Activated T-cell treated with anti-CD3 and anti-CD28 coated beads, Interleukin-2, amount 50 U/mL, for 72 hours (primary cell): ENCODE results near the gene ACSF3. TPM values are rescaled to one million over a fixed set of nuclear protein-coding genes. Genes with fewer than 3 reads are reported as not detected.
"Not testable (repeated sequence)": the region's sequence is repeated elsewhere in the genome, so short reads cannot be mapped to it uniquely, and the experiment has no call there.

Experiments
- ATAC-seq, 2 donors: fragments of 150-1000 bp; cut with Tn5 transposase; replicated peaks in 1 of 2; 2 replicates each; pipeline ENCODE4 v1.10.0; 2021; ENCODE audit warnings: moderate library complexity in 2 of 2, mild to moderate bottlenecking in 1 of 2
- DNase-seq, 2 donors: peaks; one replicate each; pipeline ENCODE4 v3.0.0; 2021 to 2022; ENCODE audit warnings: mixed read lengths in 1 of 2
- H3K27ac Mint-ChIP-seq: one replicate; pipeline ENCODE4 v1.8.0; 2022; ENCODE audit warnings: mild to moderate bottlenecking, moderate library complexity, mixed read lengths
- H3K27me3 Mint-ChIP-seq: one replicate; pipeline ENCODE4 v1.8.0; 2022; ENCODE audit warnings: low read depth, mixed read lengths
- H3K36me3 Mint-ChIP-seq, 2 donors: one replicate each; pipeline ENCODE4 v1.8.0; 2022; ENCODE audit warnings: mixed read lengths in 2 of 2, mild to moderate bottlenecking in 1 of 2; ENCODE audit not compliant: insufficient read depth in 2 of 2
- H3K4me1 Mint-ChIP-seq: one replicate; pipeline ENCODE4 v1.8.0; 2022; ENCODE audit warnings: low read depth, mixed read lengths
- H3K4me3 Mint-ChIP-seq, 2 donors: one replicate each; pipeline ENCODE4 v1.8.0; 2022; ENCODE audit warnings: mild to moderate bottlenecking in 2 of 2, mixed read lengths in 2 of 2, moderate library complexity in 2 of 2
- H3K9me3 Mint-ChIP-seq, 2 donors: one replicate each; pipeline ENCODE4 v1.8.0; 2022; ENCODE audit warnings: mixed read lengths in 2 of 2
- total RNA-seq, 2 donors: library from RNA; stranded (reverse); gene quantifications; one replicate each; pipeline ENCODE4 v1.2.3, GENCODE V29; 2022

The ACSF3 gene
- total RNA-seq, 2 donors from 2014 or later = 50.6 to 66.7 TPM

DNA sequence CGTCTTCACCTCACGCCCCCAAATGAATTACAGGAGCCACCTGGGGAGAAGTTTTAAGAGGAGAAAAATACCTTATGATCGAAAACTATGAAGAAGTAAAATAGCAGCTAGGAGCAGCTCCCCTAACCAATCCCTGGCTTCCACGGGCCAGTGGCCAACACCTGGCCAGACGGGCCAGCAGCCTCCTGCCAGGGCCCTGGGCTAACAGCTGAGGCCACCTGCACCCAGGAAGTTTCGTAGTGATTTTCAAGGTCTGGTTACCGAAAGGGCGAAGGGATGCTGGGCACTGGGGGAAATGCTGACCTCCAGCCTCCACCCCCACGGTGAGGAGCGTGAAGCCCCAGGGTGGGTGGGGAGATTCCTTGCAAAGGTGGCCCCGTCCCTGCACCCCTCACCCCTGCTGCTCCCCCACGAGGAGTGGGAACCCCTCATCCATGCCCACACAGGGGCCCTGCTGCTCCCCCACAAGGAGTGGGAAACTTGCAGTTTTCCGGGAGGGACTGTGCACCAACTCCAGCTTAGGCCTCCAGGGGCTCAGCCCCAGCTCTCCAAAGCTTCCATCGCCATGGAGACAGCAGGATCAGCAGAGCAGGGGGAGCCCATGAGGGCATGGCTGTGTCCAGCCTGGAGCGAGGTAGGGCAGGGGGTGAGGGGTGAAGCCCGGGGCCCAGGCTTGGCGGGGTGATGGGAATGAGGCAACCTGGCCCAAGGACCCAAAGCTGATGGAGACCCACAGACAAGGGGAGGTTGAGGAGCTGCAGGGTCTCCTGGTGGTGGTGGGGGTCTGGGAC, 31.9 kb upstream of the ACSF3 start:
- Mint-ChIP-seq H3K4me1 (peaks cover 8% of the 10 kb centered on the region), H3K36me3 (no peaks in the 10 kb centered on the region), H3K9me3 (no peaks in the 10 kb centered on the region)

DNA sequence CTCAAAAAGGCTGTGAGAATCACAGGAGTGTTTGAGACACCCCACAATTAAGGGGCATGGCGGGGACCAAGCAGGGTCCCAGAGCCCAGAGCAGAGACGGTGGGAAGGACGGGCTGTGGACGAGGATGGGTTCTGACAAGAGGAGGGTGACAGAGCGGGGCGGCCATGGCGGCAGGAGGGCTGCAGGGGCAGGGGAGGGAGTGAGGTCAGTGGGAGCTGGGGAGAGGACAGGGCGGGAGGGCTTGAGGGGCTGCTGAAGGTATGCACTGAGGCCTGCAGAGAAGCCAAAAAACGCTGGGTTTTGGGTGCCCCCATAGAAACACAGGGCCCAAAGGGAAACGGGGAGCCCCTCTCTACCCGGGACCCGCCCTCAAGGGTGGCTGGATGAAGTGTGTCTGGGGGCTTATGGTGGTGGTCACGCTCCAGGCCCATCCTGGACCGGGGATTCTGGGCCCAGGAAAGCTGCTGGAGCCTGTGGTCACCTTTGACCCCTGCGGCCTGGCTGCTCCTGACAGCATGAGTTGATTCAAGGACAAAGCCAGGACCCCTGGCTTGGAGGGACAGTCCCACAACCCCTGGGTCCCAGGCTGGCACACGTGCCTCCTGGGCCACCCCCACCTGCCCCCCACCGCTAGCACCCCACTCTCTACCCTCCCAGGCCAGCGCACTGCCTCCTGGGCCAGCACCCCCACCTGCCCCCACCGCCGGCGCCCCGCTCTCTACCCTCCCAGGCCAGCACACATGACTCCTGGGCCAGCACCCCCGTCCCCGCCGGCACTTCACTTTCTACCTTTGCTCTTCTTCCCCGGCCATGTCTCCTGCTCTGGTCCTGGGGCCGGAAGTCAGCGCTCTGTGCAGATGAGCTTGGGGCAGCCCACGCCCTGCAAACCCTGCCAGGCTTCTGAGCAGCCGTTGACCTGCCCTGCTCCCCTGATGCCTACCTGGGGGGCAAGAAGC, 31.0 kb upstream of the ACSF3 start:
- DNase-seq = no peak
- Mint-ChIP-seq H3K27me3 (no peaks in the 10 kb centered on the region), H3K4me3 (no peak overlapping the region), H3K27ac (no peak overlapping the region), H3K4me1 (peaks cover 8% of the 10 kb centered on the region), H3K36me3 (no peaks in the 10 kb centered on the region), H3K9me3 (no peaks in the 10 kb centered on the region)
- ATAC-seq = no peak

More for the DNA sequence above, 31.9 kb upstream of the ACSF3 start:
- ATAC-seq (no peak), DNase-seq (no peak)
- Mint-ChIP-seq H3K27ac (no peak overlapping the region), H3K4me3 (no peak overlapping the region), H3K27me3 (no peaks in the 10 kb centered on the region)

DNA sequence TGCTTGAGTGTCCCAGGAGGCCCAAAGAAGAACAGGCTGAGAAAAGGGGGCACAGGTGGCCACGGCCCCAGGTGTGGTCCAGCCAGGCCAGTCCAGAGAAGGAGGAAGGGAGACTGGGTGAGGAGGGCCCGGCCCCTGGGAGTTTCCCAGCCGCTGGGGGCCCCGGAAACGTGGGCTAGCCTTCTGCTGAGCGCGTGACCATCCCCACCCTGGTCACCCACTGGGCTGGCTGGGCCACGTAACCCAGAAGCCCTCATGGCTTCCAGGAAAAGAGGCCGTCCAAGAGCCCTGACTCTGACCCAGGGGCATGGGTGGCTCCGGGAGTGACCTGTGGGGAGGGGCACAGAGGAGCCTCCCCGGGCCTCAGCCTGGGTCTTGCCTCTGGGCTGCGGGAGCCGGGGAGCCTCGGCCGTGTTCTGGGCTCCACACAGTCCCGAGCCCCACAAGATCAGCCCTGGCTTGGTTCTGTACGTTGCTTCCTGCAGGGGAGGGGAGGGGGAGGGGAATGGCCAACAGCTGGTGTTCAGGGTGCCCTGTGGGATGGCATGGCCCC, 29.8 kb upstream of the ACSF3 start:
- ATAC-seq = no peak
- Mint-ChIP-seq H3K36me3 (no peaks in the 10 kb centered on the region), H3K27ac (no peak overlapping the region), H3K9me3 (no peaks in the 10 kb centered on the region), H3K4me3 (no peak overlapping the region), H3K27me3 (no peaks in the 10 kb centered on the region), H3K4me1 (peaks cover 8% of the 10 kb centered on the region)
- DNase-seq = no peak

DNA sequence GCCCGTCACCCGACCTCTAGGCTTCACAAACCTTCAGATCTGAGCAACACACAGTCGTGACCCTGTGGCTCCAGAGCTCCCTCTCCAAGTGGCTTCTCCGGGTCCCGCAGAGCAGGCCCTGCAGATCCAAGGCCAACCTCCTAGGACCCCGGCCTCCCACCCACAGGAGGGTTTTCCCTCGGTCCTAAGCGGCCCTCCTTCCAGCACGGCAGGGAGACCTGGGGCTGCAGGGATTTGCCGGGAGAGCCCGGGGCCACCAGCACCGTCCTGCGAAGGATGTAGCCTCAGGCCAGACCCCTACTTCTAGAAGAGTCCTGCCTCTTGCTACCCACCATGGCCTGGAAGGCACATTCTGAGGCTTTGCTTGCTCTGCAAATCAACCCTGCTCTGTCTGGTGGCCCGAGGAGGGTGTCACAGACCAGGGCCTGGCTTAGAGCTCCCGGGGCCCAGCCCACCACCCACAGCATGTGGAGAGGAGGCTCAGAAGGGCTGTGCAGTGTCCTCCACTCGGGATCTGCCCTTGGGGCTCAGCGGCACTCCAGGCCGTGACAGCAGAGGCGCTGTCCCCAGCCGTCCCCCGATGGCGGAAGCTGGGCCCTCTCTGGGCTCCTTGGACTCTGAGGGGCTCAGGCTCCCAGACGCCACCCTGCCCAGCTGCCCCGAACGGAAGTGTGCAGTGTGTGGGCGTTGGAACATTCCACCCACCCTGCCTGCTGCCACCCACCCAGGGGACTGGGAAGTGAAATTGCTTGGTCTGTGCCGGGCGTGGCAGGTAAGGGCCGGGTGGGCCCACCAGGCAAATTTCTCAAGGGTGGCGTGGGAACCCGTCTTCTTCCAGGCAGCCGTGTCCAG, 28.8 kb upstream of the ACSF3 start:
- Mint-ChIP-seq H3K4me1 (peaks cover 7% of the 10 kb centered on the region), H3K27ac (no peak overlapping the region), H3K9me3 (no peaks in the 10 kb centered on the region), H3K36me3 (no peaks in the 10 kb centered on the region), H3K4me3 (no peak overlapping the region), H3K27me3 (no peaks in the 10 kb centered on the region)
- ATAC-seq (no peak), DNase-seq (no peak)

DNA sequence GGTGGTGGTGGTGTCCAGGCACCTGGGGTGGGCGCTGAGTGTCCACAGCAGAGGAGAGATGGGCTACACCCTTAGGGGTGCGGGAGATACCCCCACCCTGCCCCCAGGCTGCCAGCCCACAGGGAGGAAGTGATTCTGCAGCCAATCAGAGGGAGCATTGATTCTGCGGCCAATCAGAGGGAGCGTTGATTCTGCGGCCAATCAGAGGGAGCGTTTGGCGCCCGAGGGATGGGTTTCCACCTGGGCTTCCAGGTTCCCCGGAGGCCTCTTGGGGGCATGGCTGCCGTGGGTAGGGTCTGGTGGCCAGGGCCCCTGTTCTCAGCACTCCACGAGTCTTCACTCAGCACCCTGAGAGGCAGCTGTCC, 28.2 kb upstream of the ACSF3 start:
- no peak overlapping the region for H3K4me3 Mint-ChIP-seq
- peaks cover under 1% of the 10 kb centered on the region for H3K4me1 Mint-ChIP-seq

DNA sequence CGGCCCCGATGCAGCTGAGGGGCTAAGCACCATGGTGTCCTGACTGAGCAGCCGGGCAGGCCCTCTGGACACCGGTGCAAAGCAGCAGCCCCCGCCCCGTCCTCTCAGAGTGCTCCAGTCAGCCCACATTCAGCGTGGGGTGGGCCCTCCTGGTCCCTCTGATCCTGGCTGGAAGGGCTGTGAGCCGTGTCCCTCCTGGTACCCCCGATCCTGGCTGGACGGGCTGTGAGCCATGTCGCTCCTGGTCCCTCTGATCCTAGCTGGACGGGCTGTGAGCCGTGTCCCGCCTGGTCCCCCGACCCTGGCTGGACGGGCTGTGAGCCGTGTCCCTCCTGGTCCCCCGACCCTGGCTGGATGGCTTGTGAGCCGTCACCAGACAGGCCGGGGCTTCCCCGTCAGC, 26.9 kb upstream of the ACSF3 start:
- Mint-ChIP-seq H3K4me3 (no peak overlapping the region), H3K36me3 (no peaks in the 10 kb centered on the region), H3K4me1 (no peaks in the 10 kb centered on the region), H3K27me3 (no peaks in the 10 kb centered on the region), H3K9me3 (no peaks in the 10 kb centered on the region), H3K27ac (no peak overlapping the region)
- no peak for ATAC-seq
- no peak for DNase-seq

More for the DNA sequence above, 28.2 kb upstream of the ACSF3 start:
- Mint-ChIP-seq H3K36me3 (no peaks in the 10 kb centered on the region), H3K9me3 (no peaks in the 10 kb centered on the region), H3K27me3 (no peaks in the 10 kb centered on the region), H3K27ac (no peak overlapping the region)
- no peak for ATAC-seq
- no peak for DNase-seq

DNA sequence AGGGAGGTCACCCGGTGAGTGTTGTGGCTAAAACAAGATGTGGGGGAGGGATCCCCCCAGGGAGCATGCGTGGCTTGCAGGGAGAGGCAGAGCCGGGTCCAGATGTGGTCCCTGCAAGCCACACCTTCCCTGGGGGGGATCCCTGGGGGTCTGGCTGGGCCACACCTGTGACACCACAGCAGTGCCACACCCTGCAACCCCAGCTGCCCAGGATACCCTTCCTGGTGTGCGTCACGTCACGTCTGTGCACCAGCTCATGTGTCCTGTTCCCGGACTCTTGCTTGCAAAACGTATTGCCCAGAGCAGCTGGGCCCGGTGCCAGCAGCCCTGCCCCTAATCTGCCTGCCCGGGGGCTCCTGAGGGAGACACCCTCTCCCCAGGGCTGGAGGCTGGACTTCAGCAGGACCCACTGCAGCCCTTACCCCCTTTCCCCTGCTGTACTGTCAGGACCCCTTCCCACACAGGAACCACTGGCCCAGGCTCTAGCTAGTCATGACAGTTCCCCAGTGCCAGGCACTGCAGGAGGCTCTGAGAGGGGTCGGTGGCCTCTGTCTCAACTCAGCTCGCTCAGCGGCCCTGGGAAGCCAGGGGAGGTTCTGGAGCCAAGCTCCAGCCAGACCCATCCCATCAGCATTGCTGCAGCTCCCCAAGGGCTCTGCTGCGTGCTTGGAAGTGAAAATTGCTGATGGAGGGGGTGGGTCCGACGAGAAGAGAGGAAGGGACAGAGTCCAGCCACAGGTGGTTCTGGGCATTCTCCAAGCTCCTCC, 25.8 kb upstream of the ACSF3 start:
- ATAC-seq = no peak

DNA sequence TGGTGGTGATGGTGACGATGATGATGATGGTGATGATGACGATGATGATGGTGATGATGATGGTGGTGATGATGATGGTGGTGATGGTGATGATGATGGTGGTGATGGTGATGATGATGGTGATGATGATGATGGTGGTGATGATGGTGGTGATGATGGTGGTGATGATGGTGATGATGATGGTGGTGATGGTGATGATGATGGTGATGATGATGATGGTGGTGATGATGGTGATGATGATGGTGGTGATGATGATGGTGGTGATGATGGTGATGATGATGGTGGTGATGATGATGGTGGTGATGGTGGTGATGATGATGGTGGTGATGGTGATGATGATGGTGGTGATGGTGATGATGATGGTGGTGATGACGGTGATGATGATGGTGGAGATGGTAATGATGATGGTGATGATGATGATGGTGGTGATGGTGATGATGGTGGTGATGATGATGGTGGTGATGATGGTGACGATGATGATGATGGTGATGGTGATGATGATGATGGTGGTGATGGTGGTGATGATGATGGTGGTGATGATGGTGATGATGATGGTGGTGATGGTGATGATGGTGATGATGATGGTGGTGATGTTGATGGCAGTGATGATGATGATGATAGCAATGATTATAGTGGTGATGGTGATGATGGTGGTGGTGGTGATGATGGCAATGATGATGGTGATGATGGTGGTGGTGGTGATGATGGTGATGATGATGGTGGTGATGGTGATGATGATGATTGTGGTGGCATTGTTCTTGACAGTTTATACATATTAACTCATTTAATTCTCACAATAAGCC, 24.6 kb upstream of the ACSF3 start:
- DNase-seq, H3K4me3 Mint-ChIP-seq, H3K27me3 Mint-ChIP-seq, ATAC-seq, H3K4me1 Mint-ChIP-seq, H3K27ac Mint-ChIP-seq, H3K36me3 Mint-ChIP-seq, H3K9me3 Mint-ChIP-seq: not testable (repeated sequence)

More for the DNA sequence above, 25.8 kb upstream of the ACSF3 start:
- H3K27ac Mint-ChIP-seq = no peak overlapping the region
- H3K27me3 Mint-ChIP-seq = no peaks in the 10 kb centered on the region
- DNase-seq = no peak
- no peaks in the 10 kb centered on the region for H3K36me3 Mint-ChIP-seq
- no peaks in the 10 kb centered on the region for H3K4me1 Mint-ChIP-seq
- no peak overlapping the region for H3K4me3 Mint-ChIP-seq
- H3K9me3 Mint-ChIP-seq = no peaks in the 10 kb centered on the region

DNA sequence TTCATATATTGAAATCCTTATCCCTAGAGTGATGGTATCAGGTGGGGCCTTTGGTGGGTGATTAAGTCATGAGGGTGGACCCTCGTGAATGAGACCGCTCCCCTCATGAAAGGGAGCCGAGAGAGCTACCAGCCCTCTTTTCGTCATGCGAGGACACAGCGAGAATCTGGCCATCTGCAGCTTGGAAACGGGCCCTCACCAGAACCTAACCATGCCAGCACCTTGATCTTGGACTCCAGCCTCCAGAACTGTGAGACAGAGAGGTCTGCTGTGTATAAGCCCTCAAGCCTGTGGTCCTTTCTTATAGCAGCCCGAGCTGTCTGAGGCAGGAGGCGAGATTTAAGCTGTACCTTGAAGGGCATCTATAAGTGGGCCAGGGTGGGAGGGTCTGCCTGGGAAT, 23.7 kb upstream of the ACSF3 start:
- H3K9me3 Mint-ChIP-seq = no peaks in the 10 kb centered on the region
- DNase-seq (no peak), ATAC-seq (no peak)
- no peak overlapping the region for H3K4me3 Mint-ChIP-seq
- H3K27ac Mint-ChIP-seq = no peak overlapping the region
- H3K36me3 Mint-ChIP-seq = no peaks in the 10 kb centered on the region
- no peaks in the 10 kb centered on the region for H3K27me3 Mint-ChIP-seq
- no peaks in the 10 kb centered on the region for H3K4me1 Mint-ChIP-seq

DNA sequence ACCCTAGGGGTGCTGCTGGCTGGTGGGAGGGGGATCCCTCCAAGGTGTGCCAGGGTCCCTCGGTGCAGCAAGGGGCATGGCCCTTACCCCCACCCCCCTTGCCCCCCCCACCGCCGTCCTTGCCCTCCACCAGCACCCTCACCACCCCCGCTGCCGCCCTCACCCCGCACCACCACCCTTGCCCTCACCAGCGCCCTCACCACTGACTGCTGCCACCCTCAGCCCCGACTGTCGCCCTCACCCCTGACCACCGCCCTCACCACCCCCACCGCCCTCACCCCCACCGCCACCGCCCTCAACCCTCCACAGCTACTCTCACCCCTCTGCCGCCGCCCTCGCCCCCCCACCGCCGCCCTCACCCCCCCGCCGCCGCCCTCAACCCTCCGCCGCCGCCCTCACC, 23.1 kb upstream of the ACSF3 start:
- H3K27ac Mint-ChIP-seq = no peak overlapping the region
- H3K4me1 Mint-ChIP-seq = no peaks in the 10 kb centered on the region
- H3K36me3 Mint-ChIP-seq = no peaks in the 10 kb centered on the region
- H3K27me3 Mint-ChIP-seq = no peaks in the 10 kb centered on the region
- H3K4me3 Mint-ChIP-seq = no peak overlapping the region
- H3K9me3 Mint-ChIP-seq = peaks cover 2% of the 10 kb centered on the region in 2 donors
- ATAC-seq = no peak
- DNase-seq = no peak

DNA sequence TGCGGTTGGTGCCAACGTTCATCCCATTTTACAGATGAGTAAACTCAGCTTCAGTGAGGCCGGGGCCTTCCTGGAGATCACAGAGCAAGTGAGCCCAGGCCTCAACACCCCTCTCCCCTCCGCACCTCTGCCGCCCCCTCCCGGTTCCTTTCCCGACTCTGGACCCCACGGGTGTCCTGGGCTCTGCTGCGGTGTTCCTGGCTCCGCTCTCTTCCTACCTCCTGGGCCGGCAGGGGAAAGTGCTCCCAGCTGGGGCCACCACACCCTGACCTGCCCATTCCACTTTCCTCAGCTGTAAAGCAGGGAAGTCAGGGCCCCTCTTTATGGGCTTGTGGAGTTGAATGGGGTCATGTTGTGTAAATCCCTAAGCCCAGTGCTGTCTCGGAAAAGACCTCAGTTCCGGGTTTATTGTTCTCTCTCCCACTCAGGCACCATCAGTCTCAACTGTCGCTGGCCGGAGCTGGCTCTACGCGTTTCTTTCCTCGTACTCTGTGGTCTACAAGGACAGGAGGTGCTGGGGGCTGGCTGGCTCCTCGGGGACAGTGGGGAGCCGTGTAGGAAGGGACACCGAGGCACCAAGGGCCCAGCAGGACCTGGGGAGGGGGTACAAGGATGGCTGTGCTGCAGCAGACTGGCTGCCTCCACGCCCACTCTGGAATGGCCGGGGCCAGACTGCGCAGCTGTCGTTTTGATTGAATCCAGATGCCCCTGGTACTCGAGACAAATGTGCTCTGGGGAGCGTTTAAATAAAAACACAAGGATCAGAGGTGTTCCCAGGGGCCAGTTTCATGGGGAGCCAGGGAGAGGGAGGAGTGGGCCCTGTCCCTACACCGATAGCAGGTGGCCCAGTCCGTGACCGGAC, 21.7 kb upstream of the ACSF3 start:
- no peak for ATAC-seq
- DNase-seq = no peak
- Mint-ChIP-seq H3K27me3 (no peaks in the 10 kb centered on the region), H3K27ac (no peak overlapping the region), H3K4me3 (no peak overlapping the region), H3K36me3 (no peaks in the 10 kb centered on the region), H3K9me3 (peaks cover 10% of the 10 kb centered on the region in 2 donors), H3K4me1 (no peaks in the 10 kb centered on the region)
